Endothelial cell of umbilical vein (primary cell): ENCODE data around the gene ADGRG3.

Experiments used
- EZH2 ChIP-seq: IDR thresholded peaks from 2 replicates; pipeline ENCODE4 v1.6.1; 2012; ENCODE audit warnings: borderline replicate concordance, low read depth, mild to moderate bottlenecking, moderate library complexity, low read length, inconsistent platforms; ENCODE audit not compliant: severe bottlenecking
- TF ChIP-seq, protein P1 (sequence below), 2 donors: IDR thresholded peaks; 1 replicate in 1 of 2; 2 replicates in 1 of 2; pipeline ENCODE4 v1.5.1; 2011; ENCODE audit warnings: low read length in 2 of 2, mild to moderate bottlenecking in 2 of 2, moderate library complexity in 2 of 2, control low read depth in 1 of 2, inconsistent platforms in 1 of 2, low read depth in 1 of 2; ENCODE audit not compliant: insufficient read depth in 1 of 2; ENCODE audit errors: extremely low read depth in 1 of 2

DNA sequence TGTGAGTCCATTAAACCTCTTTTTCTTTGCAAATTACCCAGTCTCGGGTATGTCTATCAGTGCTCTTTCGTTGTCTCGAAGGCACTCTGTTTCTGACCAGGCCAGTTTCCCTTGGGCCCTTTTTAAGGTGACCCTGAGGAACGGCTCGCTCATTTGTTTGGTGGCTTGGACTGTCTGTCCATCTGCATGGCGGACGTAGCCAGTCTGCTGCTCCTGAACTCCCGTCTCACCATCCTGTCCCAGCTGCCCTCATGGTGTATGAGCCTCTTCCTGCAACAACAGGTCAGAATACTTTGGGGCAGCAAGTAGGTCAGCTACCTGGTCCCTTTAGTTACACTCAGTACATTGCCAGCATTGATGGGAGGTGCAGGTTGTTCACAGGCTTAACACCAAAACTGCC, 45.5 kb downstream of the ADGRG3 start:
- TF ChIP-seq, protein P1, sequence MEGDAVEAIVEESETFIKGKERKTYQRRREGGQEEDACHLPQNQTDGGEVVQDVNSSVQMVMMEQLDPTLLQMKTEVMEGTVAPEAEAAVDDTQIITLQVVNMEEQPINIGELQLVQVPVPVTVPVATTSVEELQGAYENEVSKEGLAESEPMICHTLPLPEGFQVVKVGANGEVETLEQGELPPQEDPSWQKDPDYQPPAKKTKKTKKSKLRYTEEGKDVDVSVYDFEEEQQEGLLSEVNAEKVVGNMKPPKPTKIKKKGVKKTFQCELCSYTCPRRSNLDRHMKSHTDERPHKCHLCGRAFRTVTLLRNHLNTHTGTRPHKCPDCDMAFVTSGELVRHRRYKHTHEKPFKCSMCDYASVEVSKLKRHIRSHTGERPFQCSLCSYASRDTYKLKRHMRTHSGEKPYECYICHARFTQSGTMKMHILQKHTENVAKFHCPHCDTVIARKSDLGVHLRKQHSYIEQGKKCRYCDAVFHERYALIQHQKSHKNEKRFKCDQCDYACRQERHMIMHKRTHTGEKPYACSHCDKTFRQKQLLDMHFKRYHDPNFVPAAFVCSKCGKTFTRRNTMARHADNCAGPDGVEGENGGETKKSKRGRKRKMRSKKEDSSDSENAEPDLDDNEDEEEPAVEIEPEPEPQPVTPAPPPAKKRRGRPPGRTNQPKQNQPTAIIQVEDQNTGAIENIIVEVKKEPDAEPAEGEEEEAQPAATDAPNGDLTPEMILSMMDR (IDR thresholded peaks at IDR 0.05; ENCODE audit: extremely low read depth in 1 of 2, insufficient read depth in 1 of 2, low read depth in 1 of 2, low read length in 2 of 2) = no peak
- no peak for TF ChIP-seq EZH2
